ENCODE results near the gene PTPRK. TPM values are rescaled to one million over a fixed set of nuclear protein-coding genes. Genes with fewer than 3 reads are reported as not detected.

The PTPRK gene
- total and polyA plus RNA-seq, 2 of the 13 experiments (the other 11 are each of a cell fraction or from before 2014, with no cell fraction given): 43.6 to 98.3 TPM

DNA sequence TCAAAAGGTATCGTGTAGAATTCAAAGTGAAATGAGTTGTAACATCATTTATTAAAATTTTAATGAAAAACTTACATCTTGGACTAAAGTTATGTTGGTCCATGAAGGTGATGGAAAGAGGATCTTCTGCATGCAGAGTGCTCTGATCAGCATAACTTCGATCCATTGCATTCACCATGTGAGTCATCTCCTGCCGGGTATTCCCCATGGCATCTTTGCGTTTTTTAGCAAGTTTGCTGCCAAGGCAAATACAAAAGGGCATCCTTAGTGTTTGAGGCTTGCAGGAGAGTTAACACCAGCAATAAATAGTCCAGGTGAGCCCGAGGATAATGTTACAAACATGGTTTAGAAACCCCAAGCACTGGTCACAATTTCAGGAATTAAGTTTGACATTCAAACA, 515.4 kb downstream of the PTPRK start:
- Histone ChIP-seq H2AFZ (ENCODE audit: low read length) (no peak overlapping the region), H3K9ac (ENCODE audit: insufficient read depth, low read depth, low read length) (no peak overlapping the region), H3K36me3 (replicated peaks in 1 of 2; ENCODE audit: control insufficient read depth in 1 of 2, insufficient read depth in 2 of 2, low read length in 2 of 2) (peaks cover 3 to 11% of the 10 kb centered on the region in 2 experiments), H3K27me3 (ENCODE audit: control insufficient read depth in 1 of 2, insufficient read depth in 2 of 2, low read length in 2 of 2) (no peaks in the 10 kb centered on the region), H3K4me3 (replicated peaks in 1 of 3; ENCODE audit: insufficient read depth in 1 of 3, low read depth in 2 of 3, low read length in 3 of 3) (no peak overlapping the region), H4K20me1 (ENCODE audit: insufficient read depth, low read length) (no peaks in the 10 kb centered on the region), H3K9me3 (ENCODE audit: low read length) (no peaks in the 10 kb centered on the region), H3K27ac (ENCODE audit: extremely low read length, insufficient read depth, low read length) (no peak overlapping the region), H3K4me2 (ENCODE audit: low read depth, low read length) (no peak overlapping the region), H3K4me1 (ENCODE audit: insufficient read depth, low read length) (peaks cover 21% of the 10 kb centered on the region), H3K79me2 (ENCODE audit: insufficient read depth, low read length) (no peaks in the 10 kb centered on the region)
- ATAC-seq: no peak
- no TSS peak for BruUV-seq (replicated peaks)
- ChIA-PET CTCF (ENCODE audit: low intra/inter-chr PET ratio, low total read pairs) (no interaction called here), POLR2A (no interaction called here)
- FAIRE-seq: no peak
- WGBS (ENCODE audit: low lambda C conversion rate): 96% methylated on average over 5 of the region's 5 CpGs
- no peak for DNase-seq (ENCODE audit: low spot score)
- intact Hi-C loops (cut with micrococcal nuclease; ENCODE audit: unreplicated experiment) (loop anchor here (5.0 to 10.0 kb wide), 2 partner anchors 57 to 510 kb away; no protein-coding TSS in a partner anchor), in situ Hi-C loops (cut with HindIII; ENCODE audit: extremely low pct_ligation_motif_present, low pct_unique_long_range_greater_than_20kb) (no loop called here)
- TF ChIP-seq ZBTB46 (CRISPR knock-in tag; IDR thresholded peaks at IDR 0.05; ENCODE audit: borderline replicate concordance) (no peak), ETV6 (CRISPR knock-in tag; conservative IDR thresholded peaks at IDR 0.05) (no peak), SETDB1 (CRISPR knock-in tag; IDR thresholded peaks at IDR 0.05; ENCODE audit: borderline replicate concordance) (no peak), ATF7 (IDR thresholded peaks at IDR 0.05) (no peak), ATF7 (CRISPR knock-in tag; IDR thresholded peaks at IDR 0.05) (no peak), ZNF547 (CRISPR knock-in tag; IDR thresholded peaks at IDR 0.05) (no peak), HOMEZ (CRISPR knock-in tag; IDR thresholded peaks at IDR 0.05; ENCODE audit: low read depth) (no peak), ZNF180 (CRISPR knock-in tag; IDR thresholded peaks at IDR 0.05; ENCODE audit: borderline replicate concordance, low read depth) (no peak), ZNF441 (CRISPR knock-in tag; IDR thresholded peaks at IDR 0.05; ENCODE audit: borderline replicate concordance) (no peak)
- TF ChIP-seq, protein P1, sequence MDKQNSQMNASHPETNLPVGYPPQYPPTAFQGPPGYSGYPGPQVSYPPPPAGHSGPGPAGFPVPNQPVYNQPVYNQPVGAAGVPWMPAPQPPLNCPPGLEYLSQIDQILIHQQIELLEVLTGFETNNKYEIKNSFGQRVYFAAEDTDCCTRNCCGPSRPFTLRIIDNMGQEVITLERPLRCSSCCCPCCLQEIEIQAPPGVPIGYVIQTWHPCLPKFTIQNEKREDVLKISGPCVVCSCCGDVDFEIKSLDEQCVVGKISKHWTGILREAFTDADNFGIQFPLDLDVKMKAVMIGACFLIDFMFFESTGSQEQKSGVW (CRISPR knock-in tag; IDR thresholded peaks at IDR 0.05; ENCODE audit: borderline replicate concordance): no peak
- TF ChIP-seq, protein P2, sequence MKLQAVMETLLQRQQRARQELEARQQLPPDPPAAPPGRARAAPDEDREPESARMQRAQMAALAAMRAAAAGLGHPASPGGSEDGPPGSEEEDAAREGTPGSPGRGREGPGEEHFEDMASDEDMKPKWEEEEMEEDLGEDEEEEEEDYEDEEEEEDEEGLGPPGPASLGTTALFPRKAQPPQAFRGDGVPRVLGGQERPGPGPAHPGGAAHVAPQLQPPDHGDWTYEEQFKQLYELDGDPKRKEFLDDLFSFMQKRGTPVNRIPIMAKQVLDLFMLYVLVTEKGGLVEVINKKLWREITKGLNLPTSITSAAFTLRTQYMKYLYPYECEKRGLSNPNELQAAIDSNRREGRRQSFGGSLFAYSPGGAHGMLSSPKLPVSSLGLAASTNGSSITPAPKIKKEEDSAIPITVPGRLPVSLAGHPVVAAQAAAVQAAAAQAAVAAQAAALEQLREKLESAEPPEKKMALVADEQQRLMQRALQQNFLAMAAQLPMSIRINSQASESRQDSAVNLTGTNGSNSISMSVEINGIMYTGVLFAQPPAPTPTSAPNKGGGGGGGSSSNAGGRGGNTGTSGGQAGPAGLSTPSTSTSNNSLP (IDR thresholded peaks at IDR 0.05; ENCODE audit: low read depth, low read length): no peak
- TF ChIP-seq, protein P3, sequence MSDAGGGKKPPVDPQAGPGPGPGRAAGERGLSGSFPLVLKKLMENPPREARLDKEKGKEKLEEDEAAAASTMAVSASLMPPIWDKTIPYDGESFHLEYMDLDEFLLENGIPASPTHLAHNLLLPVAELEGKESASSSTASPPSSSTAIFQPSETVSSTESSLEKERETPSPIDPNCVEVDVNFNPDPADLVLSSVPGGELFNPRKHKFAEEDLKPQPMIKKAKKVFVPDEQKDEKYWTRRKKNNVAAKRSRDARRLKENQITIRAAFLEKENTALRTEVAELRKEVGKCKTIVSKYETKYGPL (CRISPR knock-in tag; IDR thresholded peaks at IDR 0.05): no peak

Data from HepG2 (cell line).